VCaP (cell line): Measurements from ENCODE around the gene IL17C.

ENCODE experiments used
- H3K27ac ChIP-seq: fragments of 450-650 bp; 2 replicates; pipeline ENCODE4 v1.5.1; 2017
- TF ChIP-seq, protein P1 (sequence below): fragments of 450-650 bp; conservative IDR thresholded peaks from 2 replicates; pipeline ENCODE4 v1.5.1; 2017; ENCODE audit warnings: mild to moderate bottlenecking, moderate library complexity

IL17C gene

DNA sequence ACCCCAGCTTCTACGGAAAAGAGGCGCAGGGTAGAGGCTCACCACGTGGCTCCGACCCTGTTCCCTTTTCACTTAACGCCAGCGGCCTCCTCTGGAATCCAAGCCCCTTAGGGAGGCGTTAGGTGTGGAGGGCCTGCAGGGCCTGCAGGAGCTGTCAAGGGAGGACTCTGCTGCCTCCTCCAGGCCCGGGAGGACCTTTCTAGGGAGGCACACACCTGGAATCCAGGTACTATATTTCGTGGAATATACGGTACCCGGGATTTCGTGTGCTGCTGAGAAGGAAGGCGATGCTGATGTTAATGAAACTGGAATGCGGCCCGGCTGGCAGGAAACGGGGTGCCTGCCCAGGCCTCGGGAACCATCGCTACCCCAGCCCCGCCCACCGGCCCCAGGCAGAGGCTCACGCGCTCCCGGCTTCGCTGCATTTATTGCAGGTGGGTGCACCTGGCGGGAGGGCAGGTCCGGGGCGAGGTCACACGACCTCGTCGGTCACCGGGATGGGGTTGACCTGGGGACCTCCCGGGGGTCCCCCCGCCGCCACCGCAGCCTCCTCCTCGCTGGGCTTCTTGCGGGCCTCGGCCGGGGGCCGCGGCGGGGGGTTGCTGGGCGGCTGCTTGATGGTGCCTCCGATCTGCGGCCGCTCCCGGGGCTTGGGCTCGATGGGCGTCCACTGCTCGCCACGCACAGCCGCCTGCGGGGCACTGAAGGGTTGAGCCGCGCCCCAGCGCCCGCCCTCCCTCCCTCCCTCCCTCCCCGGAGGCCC, 4.7 kb downstream of the IL17C start:
- TF ChIP-seq, protein P1, sequence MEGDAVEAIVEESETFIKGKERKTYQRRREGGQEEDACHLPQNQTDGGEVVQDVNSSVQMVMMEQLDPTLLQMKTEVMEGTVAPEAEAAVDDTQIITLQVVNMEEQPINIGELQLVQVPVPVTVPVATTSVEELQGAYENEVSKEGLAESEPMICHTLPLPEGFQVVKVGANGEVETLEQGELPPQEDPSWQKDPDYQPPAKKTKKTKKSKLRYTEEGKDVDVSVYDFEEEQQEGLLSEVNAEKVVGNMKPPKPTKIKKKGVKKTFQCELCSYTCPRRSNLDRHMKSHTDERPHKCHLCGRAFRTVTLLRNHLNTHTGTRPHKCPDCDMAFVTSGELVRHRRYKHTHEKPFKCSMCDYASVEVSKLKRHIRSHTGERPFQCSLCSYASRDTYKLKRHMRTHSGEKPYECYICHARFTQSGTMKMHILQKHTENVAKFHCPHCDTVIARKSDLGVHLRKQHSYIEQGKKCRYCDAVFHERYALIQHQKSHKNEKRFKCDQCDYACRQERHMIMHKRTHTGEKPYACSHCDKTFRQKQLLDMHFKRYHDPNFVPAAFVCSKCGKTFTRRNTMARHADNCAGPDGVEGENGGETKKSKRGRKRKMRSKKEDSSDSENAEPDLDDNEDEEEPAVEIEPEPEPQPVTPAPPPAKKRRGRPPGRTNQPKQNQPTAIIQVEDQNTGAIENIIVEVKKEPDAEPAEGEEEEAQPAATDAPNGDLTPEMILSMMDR = no peak
- no peak overlapping the region for H3K27ac ChIP-seq

DNA sequence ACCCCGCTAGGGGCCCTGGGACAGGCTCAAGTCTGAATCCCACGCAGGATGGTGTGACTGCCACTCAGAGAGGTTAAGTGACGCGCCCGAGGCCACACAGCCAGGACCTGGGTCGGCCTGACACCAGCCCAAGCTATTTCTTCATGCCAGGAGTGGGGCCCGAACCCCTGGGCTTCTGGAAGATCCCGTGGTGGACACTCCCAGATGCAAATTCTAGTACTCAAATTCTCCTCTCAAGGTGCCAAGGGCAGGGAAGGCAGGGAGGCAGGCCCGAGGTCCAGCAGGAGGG, 5.2 kb downstream of the IL17C start:
- TF ChIP-seq, protein P1 = no peak
- no peak overlapping the region for H3K27ac ChIP-seq

DNA sequence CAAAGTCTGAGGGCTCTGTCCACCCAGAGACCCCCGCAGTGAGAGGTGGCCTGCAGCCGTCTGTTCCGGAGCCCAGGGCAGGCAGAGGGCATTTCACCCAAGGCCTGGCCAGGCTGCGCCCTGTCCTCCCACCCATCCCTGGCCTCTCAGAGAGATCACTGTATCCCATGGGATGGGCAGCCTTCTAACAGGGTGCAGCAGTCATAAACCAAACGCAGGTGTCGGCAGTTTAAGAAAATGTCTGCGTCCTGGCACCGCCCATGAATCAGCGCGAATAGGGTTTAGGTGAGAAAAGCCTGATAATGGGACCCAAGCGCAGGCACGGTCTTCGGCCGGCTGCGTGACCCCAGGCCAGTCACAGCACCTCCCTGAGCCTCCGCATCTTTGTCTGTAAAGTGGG, 7.1 kb downstream of the IL17C start:
- TF ChIP-seq, protein P1 = no peak
- H3K27ac ChIP-seq = no peak overlapping the region

DNA sequence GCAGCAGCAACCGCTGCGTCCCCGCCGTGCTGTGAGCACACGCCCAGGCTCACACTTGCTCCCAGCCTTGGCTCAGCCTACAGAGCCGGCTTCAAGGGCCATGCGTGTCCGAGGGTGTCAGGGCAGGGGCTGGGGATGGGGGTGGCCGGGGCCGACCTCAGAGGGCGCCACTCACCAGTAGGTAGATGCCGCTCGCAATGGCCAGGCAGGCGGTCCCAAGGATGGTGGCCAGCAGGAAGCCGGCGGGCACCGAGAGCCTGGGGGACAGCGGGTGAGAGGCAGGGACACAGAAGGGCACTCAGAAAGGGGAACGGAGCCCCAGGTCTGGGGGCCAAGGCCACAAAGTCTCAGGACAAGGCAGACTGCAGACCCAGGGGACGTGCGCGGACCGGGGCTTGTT, 7.6 kb downstream of the IL17C start:
- H3K27ac ChIP-seq = no peak overlapping the region

DNA sequence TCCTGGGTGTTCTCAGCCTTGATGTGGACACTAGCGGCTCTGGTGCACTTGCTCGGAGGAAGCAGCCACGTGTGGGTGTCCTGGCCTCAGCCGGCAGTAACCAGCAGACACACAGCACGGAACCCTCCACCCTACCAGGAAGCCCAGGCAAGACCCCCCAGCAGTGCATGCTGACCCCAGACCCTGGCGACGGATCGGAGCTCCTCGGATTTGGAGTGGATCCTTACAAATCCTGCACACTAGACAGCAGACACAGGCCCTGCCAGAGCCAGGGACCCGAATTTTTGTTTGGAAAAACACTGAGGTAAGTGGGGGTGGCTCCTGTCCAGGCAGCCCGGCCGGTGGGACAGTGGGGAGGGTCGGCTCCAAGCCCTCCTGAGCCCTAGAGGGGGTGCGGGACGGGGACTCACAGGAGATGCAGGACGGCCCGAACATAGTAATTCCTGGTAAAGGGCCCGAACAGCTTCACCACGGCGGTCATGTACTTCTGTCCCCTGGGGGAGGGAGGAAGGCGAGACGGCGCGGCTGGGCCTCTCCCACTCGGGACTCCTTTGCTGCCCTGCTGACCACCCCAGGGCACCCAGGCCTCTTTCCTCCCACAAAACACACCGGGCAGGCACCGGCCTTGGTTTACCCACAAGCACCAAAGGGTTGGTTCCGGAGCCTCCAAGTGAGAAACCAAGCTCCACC, 8.1 kb downstream of the IL17C start:
- TF ChIP-seq, protein P1 = no peak

More for the DNA sequence above, 7.6 kb downstream of the IL17C start:
- TF ChIP-seq, protein P1 = no peak

DNA sequence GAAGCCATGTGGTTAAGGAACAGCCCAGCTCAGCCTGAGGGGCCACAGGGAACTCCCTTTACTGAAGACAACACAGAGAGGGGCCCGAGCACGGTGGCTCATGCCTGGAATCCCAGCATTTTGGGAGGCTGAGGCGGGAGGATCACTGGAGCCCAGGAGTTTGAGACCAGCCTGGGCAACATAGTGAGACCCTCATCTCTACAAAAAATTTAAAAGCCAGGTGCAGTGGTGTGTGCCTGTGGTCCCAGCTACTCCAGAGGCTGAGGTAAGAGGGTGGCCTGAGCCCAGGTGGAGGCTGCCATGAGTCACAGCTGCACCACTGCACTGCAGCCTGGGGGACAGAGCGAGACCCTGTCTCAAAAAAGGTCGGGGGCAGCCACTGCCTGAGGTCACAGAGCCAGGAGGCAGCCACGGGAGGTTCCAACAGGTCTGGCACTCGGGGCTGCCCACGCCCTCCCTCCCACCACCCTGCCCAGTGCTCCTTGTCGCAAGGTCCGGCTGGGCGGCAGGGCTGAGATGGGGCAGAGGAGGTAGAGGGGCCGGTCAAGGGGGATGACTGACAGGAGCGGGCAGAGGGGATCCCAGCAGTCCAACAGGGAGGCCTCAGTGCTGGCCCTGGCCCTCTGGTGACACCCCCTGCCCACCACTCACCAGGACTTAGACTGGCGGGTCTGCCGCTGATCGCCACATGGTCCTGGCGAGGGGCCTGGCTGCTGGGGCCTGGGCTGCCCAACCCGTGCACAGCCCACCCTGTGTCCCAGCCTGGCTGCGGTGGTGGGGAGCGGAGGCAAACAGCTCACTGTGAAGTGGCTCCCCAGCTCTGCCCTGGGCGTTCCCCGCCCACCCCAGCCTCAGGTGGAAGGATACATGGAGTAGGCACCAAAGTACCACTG, 9.1 kb downstream of the IL17C start:
- TF ChIP-seq, protein P1 = no peak

More for the DNA sequence above, 8.1 kb downstream of the IL17C start:
- H3K27ac ChIP-seq = no peak overlapping the region

More for the DNA sequence above, 9.1 kb downstream of the IL17C start:
- H3K27ac ChIP-seq = no peak overlapping the region
